ENCODE results near the gene ESRRG. TPM values are rescaled to one million over a fixed set of nuclear protein-coding genes. Genes with fewer than 3 reads are reported as not detected.

Gene ESRRG
- total and polyA plus RNA-seq, 2 of the 8 experiments (the other 6 are each of a cell fraction or from before 2014, with no cell fraction given), result 0.59 to 1.4 TPM

DNA sequence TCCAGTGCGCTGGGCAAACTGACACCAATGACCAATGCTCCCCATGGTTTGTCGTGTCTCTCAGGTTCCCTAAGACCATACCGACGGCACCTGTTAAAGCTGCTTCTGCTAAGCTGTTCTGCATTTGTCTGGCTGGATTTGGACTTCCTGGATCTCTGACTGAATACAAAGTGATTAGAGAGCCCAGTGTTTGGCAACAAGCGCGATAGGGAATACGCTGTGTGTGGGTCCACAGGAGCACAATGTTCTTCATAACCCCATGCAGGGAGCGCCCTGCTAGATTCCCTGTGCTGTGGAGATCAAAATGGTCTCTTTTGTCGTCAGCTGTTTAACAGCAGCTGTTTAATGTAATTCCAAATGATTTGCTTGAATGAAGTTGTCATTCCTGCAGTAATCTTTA, 26.0 kb upstream of the ESRRG start (continued):
- TF ChIP-seq PHF8 (conservative IDR thresholded peaks at IDR 0.05; ENCODE audit: low read depth, low read length) (no peak), POLR2A (IDR thresholded peaks at IDR 0.05; ENCODE audit: control extremely low read depth in 1 of 2, low read depth in 2 of 2, low read length in 2 of 2) (no peak), CBX5 (IDR thresholded peaks at IDR 0.05; ENCODE audit: low read depth, low read length) (no peak), JUN (IDR thresholded peaks at IDR 0.05; ENCODE audit: low read depth, low read length) (no peak), RAD21 (IDR thresholded peaks at IDR 0.05 in 1 of 2, conservative IDR thresholded peaks at IDR 0.05 in 1 of 2; ENCODE audit: low read depth in 2 of 2, low read length in 2 of 2) (no peak)
- TF ChIP-seq, protein P1, sequence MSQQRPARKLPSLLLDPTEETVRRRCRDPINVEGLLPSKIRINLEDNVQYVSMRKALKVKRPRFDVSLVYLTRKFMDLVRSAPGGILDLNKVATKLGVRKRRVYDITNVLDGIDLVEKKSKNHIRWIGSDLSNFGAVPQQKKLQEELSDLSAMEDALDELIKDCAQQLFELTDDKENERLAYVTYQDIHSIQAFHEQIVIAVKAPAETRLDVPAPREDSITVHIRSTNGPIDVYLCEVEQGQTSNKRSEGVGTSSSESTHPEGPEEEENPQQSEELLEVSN (IDR thresholded peaks at IDR 0.05), result no peak

All from H1 (cell line).